Measurements from ENCODE around the gene RABEPK. TPM values are rescaled to one million over a fixed set of nuclear protein-coding genes. Genes with fewer than 3 reads are reported as not detected.

The RABEPK gene
- total RNA-seq, 1 donor from 2014 or later: 34.0 TPM

Other genes starting within 250 kb of the RABEPK start
- 5.9 and 7.8 TPM in 2 replicates for gene SCAI, start 57.0 kb upstream of the RABEPK start, total RNA-seq
- gene PPP6C, start 10.7 kb upstream of the RABEPK start, total RNA-seq: 15.1 and 16.5 TPM in 2 replicates
- 186 and 341 TPM in 2 replicates for gene HSPA5, start 40.8 kb downstream of the RABEPK start, total RNA-seq
- gene GAPVD1, start 61.3 kb downstream of the RABEPK start, total RNA-seq: 49.3 and 74.3 TPM in 2 replicates